LNCAP (cell line): ENCODE measurements around the gene FXR2.

Experiments
- CTCF ChIP-seq: fragments of 450-650 bp; IDR thresholded peaks from 2 replicates; pipeline ENCODE4 v1.5.1; 2017; ENCODE audit warnings: mild to moderate bottlenecking

FXR2 gene

GRCh38 chr17:7580604-7581575 is 33.8 kb downstream of the FXR2 start:
- no peak for TF ChIP-seq CTCF

- no peak for TF ChIP-seq CTCF
Observed at GRCh38 chr17:7579834-7580603, 34.7 kb downstream of the FXR2 start.

DNA sequence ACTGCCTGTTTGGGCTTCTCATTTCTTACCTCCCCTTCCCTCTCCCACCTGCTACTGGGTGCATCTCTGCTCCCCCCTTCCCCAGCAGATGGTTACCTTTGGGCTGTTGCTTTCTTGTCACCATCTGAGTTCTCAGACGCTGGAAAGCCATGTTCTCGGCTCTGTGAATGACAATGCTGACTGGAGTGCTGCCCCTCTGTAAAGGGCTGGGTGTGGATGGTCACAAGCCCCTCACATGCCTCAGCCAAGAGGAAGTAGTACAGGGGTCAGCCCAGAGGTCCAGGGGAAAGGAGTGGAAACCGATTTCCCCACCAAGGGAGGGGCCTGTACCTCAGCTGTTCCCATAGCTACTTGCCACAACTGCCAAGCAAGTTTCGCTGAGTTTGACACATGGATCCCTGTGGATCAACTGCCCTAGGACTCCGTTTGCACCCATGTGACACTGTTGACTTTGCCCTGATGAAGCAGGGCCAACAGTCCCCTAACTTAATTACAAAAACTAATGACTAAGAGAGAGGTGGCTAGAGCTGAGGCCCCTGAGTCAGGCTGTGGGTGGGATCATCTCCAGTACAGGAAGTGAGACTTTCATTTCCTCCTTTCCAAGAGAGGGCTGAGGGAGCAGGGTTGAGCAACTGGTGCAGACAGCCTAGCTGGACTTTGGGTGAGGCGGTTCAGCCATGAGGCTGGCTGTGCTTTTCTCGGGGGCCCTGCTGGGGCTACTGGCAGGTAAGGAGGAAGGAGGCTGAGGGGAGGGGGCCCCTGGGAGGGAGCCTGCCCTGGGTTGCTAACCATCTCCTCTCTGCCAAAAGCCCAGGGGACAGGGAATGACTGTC is 35.5 kb downstream of the FXR2 start, which contains the start of gene CD68:
Gene CD68, plus strand, starts transcription at position 638 of the 833 bp plus-strand sequence. Its CDS starts 40 bp downstream, at position 678.
- no peak for TF ChIP-seq CTCF

DNA sequence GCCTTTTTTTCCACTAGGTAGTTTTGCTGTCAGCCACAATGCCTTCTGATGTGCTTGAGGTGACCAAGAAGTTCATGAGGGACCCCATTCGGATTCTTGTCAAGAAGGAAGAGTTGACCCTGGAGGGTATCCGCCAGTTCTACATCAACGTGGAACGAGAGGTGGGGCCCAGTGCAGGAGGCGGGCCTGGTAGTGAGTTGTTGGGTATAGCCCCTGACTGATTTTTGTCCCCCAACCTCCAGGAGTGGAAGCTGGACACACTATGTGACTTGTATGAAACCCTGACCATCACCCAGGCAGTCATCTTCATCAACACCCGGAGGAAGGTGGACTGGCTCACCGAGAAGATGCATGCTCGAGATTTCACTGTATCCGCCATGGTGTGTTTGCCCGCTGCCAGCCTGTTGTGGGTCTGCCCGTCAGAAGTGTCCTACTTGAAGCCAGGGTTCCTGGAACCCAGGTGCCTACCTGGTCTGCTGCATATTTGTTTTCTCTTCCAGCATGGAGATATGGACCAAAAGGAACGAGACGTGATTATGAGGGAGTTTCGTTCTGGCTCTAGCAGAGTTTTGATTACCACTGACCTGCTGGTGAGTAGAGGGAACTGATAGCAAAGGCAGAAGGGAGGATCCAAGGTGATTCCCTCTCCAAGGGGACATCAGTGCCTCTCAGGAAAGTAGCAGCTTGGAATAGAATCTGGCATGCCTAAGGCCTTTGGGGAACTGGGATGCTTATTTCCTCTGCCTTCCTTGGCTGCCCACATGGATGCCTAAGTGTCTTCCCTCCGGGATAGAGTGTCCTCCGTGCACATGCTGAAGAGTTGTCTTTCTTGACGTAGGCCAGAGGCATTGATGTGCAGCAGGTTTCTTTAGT is 37.1 kb downstream of the FXR2 start:
- TF ChIP-seq CTCF = no peak

GRCh38 chr17:7576432-7576937 is 38.2 kb downstream of the FXR2 start:
- no peak for TF ChIP-seq CTCF

- TF ChIP-seq CTCF = no peak
Observed at GRCh38 chr17:7575959-7576358, 38.7 kb downstream of the FXR2 start.
